SK-N-SH (cell line): ENCODE data around the gene ADD1. TPM values are rescaled to one million over a fixed set of nuclear protein-coding genes. Genes with fewer than 3 reads are reported as not detected.

Source experiments
- CTCF ChIA-PET: fragments of 300-600, 350-600 bp; formaldehyde crosslinking; extraction: SDS; loops from one replicate; lab custom pipeline; 2021; lab: Yijun Ruan, JAX
- POLR2A ChIA-PET: fragments of 350-600 bp; sonication (Branson Sonifier 250); formaldehyde crosslinking; extraction: SDS; loops from one replicate; lab custom pipeline; 2020; ENCODE audit warnings: antibody characterized with exemption, inconsistent platforms; lab: Yijun Ruan, JAX
- DNase-seq: peaks from one replicate; pipeline ENCODE4 v3.0.0; 2012
- H2AFZ ChIP-seq: fragments of 200-600 bp; sonication (generic); 2 replicates; pipeline ENCODE4 v1.8.1; 2016; ENCODE audit warnings: antibody characterized with exemption, mild to moderate bottlenecking, low read depth
- H3F3A ChIP-seq: fragments of 200-600 bp; sonication (generic); replicated peaks from 2 replicates; pipeline ENCODE3; 2016; ENCODE audit warnings: antibody characterized with exemption, mild to moderate bottlenecking; ENCODE audit not compliant: insufficient read depth
- H3K27ac ChIP-seq, 2 experiments: fragments of 200-500 bp in 1 of 2; fragments of 200-600 bp in 1 of 2; sonication (Bioruptor generic) in 1 of 2; sonication (generic), shearing (Covaris generic) in 1 of 2; 2 replicates each; pipeline versions ENCODE4 v1.5.1 to v1.6.1; 2014 to 2016; ENCODE audit warnings: low read depth in 2 of 2, inconsistent platforms in 1 of 2, low read length in 1 of 2, mild to moderate bottlenecking in 1 of 2, mixed read lengths in 1 of 2
- H3K27me3 ChIP-seq: fragments of 200-600 bp; sonication (generic), shearing (Covaris generic); 2 replicates; pipeline ENCODE4 v1.6.1; 2016; ENCODE audit warnings: mixed run types; ENCODE audit not compliant: insufficient read depth
- H3K36me3 ChIP-seq, 2 experiments: fragments of 200-500 bp in 1 of 2; fragments of 200-600 bp in 1 of 2; sonication (Bioruptor generic) in 1 of 2; sonication (generic) in 1 of 2; replicated peaks in 1 of 2; 2 replicates each; pipeline versions ENCODE3 to v1.5.1; 2014 to 2016; ENCODE audit warnings: low read length in 1 of 2, mild to moderate bottlenecking in 1 of 2; ENCODE audit not compliant: insufficient read depth in 2 of 2, control insufficient read depth in 1 of 2
- H3K4me1 ChIP-seq, 2 experiments: fragments of 200-500 bp in 1 of 2; fragments of 200-600 bp in 1 of 2; sonication (Bioruptor generic) in 1 of 2; sonication (generic), shearing (Covaris generic) in 1 of 2; 2 replicates each; pipeline versions ENCODE4 v1.5.1 to v1.6.1; 2014 to 2016; ENCODE audit warnings: low read depth in 1 of 2, low read length in 1 of 2, mixed run types in 1 of 2; ENCODE audit not compliant: insufficient read depth in 2 of 2, control insufficient read depth in 1 of 2
- H3K4me2 ChIP-seq: fragments of 200-600 bp; sonication (generic), shearing (Covaris generic); 2 replicates; pipeline ENCODE4 v1.6.1; 2017; ENCODE audit warnings: mixed run types
- H3K4me3 ChIP-seq, 2 experiments: fragments of 200-500 bp in 1 of 2; fragments of 200-600 bp in 1 of 2; sonication (Bioruptor generic) in 1 of 2; sonication (generic), shearing (Covaris generic) in 1 of 2; 2 replicates each; pipeline versions ENCODE4 v1.5.1 to v1.8.1; 2014 to 2016; ENCODE audit warnings: low read depth in 2 of 2, inconsistent platforms in 1 of 2, low read length in 1 of 2, mild to moderate bottlenecking in 1 of 2, mixed read lengths in 1 of 2, moderate library complexity in 1 of 2
- H3K79me2 ChIP-seq: fragments of 200-600 bp; sonication (generic); 2 replicates; pipeline ENCODE4 v1.8.1; 2017; ENCODE audit warnings: mild to moderate bottlenecking; ENCODE audit not compliant: insufficient read depth
- H3K9ac ChIP-seq: fragments of 200-600 bp; sonication (generic); 2 replicates; pipeline ENCODE4 v1.6.1; 2017; ENCODE audit warnings: mixed run types
- H3K9me2 ChIP-seq: fragments of 200-600 bp; sonication (generic); 2 replicates; pipeline ENCODE4 v1.6.1; 2017; ENCODE audit warnings: mixed run types
- H3K9me3 ChIP-seq: fragments of 200-600 bp; sonication (generic); 2 replicates; pipeline ENCODE4 v1.6.1; 2017; ENCODE audit warnings: mixed run types, mild to moderate bottlenecking, moderate library complexity
- H4K20me1 ChIP-seq: fragments of 200-600 bp; sonication (generic); 2 replicates; pipeline ENCODE4 v1.6.1; 2017; ENCODE audit warnings: mild to moderate bottlenecking, mixed run types; ENCODE audit not compliant: insufficient read depth
- CHD2 ChIP-seq: fragments of 150-350 bp; IDR thresholded peaks from 2 replicates; pipeline ENCODE4 v1.6.1; 2018; ENCODE audit warnings: low read length; ENCODE audit not compliant: partially characterized antibody
- ELF1 ChIP-seq: IDR thresholded peaks from 2 replicates; pipeline ENCODE4 v1.4.0; 2012
- EP300 ChIP-seq, 2 experiments: IDR thresholded peaks; 2 replicates each; pipeline versions ENCODE4 v1.4.0 to v1.6.1; 2012; ENCODE audit warnings: borderline replicate concordance in 1 of 2, low read depth in 1 of 2, low read length in 1 of 2
- EZH2phosphoT487 ChIP-seq: fragments of 200-600 bp; sonication (generic); IDR thresholded peaks from 2 replicates; pipeline ENCODE4 v1.6.1; 2017; ENCODE audit warnings: low read depth, mixed run types, mild to moderate bottlenecking, antibody characterized with exemption, moderate library complexity, borderline replicate concordance
- FOSL2 ChIP-seq: IDR thresholded peaks from 2 replicates; pipeline ENCODE4 v1.4.0; 2012; ENCODE audit warnings: low read depth, mild to moderate bottlenecking, moderate library complexity, borderline replicate concordance
- FOXJ3 ChIP-seq: sonication (generic); formaldehyde crosslinking; IDR thresholded peaks from 2 replicates; pipeline ENCODE4 v1.5.1; 2020; ENCODE audit warnings: mild to moderate bottlenecking, missing genetic modification reagents
- GATA2 ChIP-seq: sonication (generic); formaldehyde crosslinking; IDR thresholded peaks from 2 replicates; pipeline ENCODE4 v1.5.0; 2020; ENCODE audit warnings: mild to moderate bottlenecking, missing genetic modification reagents
- MEF2A ChIP-seq: IDR thresholded peaks from 2 replicates; pipeline ENCODE4 v1.4.0; 2012; ENCODE audit warnings: low read depth, borderline replicate concordance
- MXI1 ChIP-seq: IDR thresholded peaks from 2 replicates; pipeline ENCODE4 v1.6.1; 2012; ENCODE audit warnings: mild to moderate bottlenecking, low read depth, low read length, improper control_type of control experiment
- NFIC ChIP-seq: IDR thresholded peaks from 2 replicates; pipeline ENCODE4 v1.4.0; 2012; ENCODE audit warnings: borderline replicate concordance
- NRF1 ChIP-seq: IDR thresholded peaks from 2 replicates; pipeline ENCODE4 v1.6.1; 2012; ENCODE audit warnings: low read depth, mild to moderate bottlenecking, low read length
- POLR2AphosphoS5 ChIP-seq: IDR thresholded peaks from 2 replicates; pipeline ENCODE4 v1.6.1; 2012; ENCODE audit warnings: low read depth, low read length
- RCOR1 ChIP-seq: fragments of 150-350 bp; IDR thresholded peaks from 2 replicates; pipeline ENCODE4 v1.6.1; 2017; ENCODE audit warnings: antibody characterized with exemption, low read length
- REST ChIP-seq: IDR thresholded peaks from 2 replicates; pipeline ENCODE4 v1.6.1; 2012; ENCODE audit warnings: mild to moderate bottlenecking, low read depth, low read length, moderate library complexity
- RFX5 ChIP-seq: IDR thresholded peaks from 2 replicates; pipeline ENCODE4 v1.6.1; 2012; ENCODE audit warnings: mild to moderate bottlenecking, improper control_type of control experiment, low read length
- SIN3A ChIP-seq: IDR thresholded peaks from 2 replicates; pipeline ENCODE4 v1.6.1; 2012; ENCODE audit warnings: low read depth, mild to moderate bottlenecking, low read length, moderate library complexity, borderline replicate concordance
- SMC3 ChIP-seq: IDR thresholded peaks from 2 replicates; pipeline ENCODE4 v1.6.1; 2012; ENCODE audit warnings: low read depth, low read length, improper control_type of control experiment
- YY1 ChIP-seq: IDR thresholded peaks from 2 replicates; pipeline ENCODE4 v1.4.0; 2012; ENCODE audit warnings: low read depth, mild to moderate bottlenecking
- WGBS: methylation state at CpG from one replicate; pipeline ENCODE4 v1.1.6; 2017; ENCODE audit warnings: low lambda C conversion rate; 5-methylcytosine and 5-hydroxymethylcytosine counted together
- polyA plus RNA-seq, 3 experiments: library from polyadenylated mRNA; depleted of rRNA; stranded (reverse); fragments of >200 nt; gene quantifications; 2 replicates each; pipeline ENCODE4 v1.2.3, GENCODE V29; 2012
- TF ChIP-seq, protein P1 (sequence below): IDR thresholded peaks from 2 replicates; pipeline ENCODE4 v1.4.0; 2012; ENCODE audit warnings: low read depth, borderline replicate concordance

ADD1 gene
- polyA plus RNA-seq, 1 of the 3 experiments (the other 2 are of a cell fraction): 155 TPM

DNA sequence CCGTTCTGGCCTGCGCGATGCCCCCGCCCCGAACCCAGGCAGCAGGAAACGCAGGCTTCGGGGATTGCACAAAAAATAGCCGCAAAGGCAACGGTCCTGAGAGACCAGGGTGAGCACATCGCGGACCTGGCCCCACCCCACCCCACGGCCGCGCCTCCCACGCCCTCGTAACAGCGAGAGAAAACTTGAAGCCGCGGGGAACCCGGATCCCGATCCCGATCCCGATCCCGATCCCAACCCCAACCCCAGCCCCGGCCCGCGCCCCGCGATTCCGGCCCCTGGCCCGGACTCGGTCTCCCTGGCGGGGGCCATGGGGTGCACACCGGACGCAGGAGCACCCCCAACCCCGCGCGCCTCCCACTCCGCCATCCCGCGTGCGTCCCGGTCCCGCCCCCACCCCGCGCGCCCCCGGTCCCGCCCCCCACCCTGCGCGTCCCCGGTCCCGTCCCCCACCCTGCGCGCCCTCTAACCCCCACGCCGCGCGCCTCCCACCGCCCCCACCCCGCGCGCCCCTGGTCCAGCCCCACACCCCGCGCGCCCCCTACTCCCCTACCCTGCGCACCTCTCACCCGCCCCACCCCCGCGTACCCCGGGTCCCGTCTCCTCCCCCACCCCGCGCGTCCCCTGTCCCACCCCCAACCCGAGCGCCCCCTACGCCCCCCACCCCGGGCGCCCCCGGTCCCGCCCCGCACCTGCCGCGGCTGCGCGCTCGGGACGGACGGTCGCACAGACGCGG is 90.6 kb downstream of the ADD1 start:
- Histone ChIP-seq H3K4me1 (peaks cover 20 to 43% of the 10 kb centered on the region in 2 experiments), H3K9ac (peak overlapping the region; percentile 65), H2AFZ (peak overlapping the region; percentile 53; the same call in 1 of the 2 replicates), H3K27ac (peak overlapping the region; percentile 35 to 87; a peak in 3 of 4 replicates), H3K9me2 (no peaks in the 10 kb centered on the region), H4K20me1 (0 out of 2 replicates have a peak, but pooled peaks cover 19% of the 10 kb centered on the region), H3K36me3 (peaks cover 15 to 54% of the 10 kb centered on the region in 2 experiments), H3F3A (peaks cover 24% of the 10 kb centered on the region), H3K4me3 (peak overlapping the region; percentile 70 to 98), H3K4me2 (peak overlapping the region; percentile 99), H3K9me3 (no peaks in the 10 kb centered on the region), H3K27me3 (no peaks in the 10 kb centered on the region), H3K79me2 (peaks cover 48% of the 10 kb centered on the region)
- TF ChIP-seq NRF1 (peak; percentile 48), MXI1 (peak; percentile 47; the same call in 1 of the 2 replicates), ELF1 (no peak)
- 2% methylated on average over 23 of the region's 93 CpGs for WGBS
- POLR2A ChIA-PET: interaction anchor here (0.7 to 1.6 kb wide), 4 partner anchors 48 to 170 kb away, joined by 3 to 4 read pairs (median 3); no protein-coding TSS in a partner anchor
- CTCF ChIA-PET: interaction anchor here (2.6 kb wide), 1 partner anchor 21 kb away, joined by 19 read pairs; no protein-coding TSS in a partner anchor
- no peak for DNase-seq

DNA sequence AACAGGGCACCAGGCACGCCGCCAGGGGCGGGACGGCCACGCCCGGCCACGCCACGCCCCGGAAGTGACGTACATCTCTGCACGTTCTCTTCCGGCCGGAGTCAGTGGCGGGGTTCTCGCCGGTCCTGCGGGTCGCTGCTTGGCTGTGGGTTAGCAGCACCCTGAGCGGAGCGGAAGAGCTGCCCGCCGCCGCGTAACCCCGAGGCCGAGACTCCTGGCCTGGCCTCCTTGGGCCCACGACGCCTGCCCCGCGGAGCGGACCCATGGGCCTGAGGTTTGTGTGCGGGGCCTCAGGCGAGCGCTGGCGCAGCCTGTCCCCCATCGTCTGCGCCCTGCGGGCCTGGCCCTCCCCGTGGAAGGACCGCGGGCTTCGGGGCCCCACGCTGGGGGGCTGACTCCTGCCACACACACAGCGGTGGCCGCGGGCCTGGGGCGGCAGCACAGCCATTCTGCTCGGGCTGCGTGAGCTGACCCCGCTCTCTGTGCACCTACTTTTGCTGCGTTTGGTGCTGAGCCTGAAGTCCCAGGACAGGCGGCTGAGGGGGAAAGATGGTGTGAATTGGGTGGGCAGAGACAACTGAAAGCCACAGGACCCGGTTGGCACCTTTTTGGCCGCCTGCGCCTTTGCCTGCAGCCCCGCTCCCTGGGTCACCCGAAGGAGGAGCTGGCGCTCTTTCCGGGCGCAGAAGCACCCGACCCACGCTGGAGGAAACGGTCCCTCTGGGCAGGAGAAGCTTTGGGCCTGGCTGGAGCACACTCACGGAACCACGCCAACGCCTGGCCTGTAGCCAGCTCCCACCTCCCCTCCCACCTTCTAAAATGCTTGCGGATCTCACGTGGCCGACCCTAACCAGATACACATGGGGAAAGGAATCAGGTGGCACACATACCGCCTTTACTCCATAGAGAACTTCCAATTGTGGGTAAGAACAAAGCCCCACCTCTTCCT is 91.4 kb downstream of the ADD1 start:
- Histone ChIP-seq H3K79me2 (peaks cover 48% of the 10 kb centered on the region), H3K9ac (peak overlapping the region; percentile 94), H3K9me2 (no peaks in the 10 kb centered on the region), H3K9me3 (no peaks in the 10 kb centered on the region), H3K36me3 (peaks cover 22 to 54% of the 10 kb centered on the region in 2 experiments), H3K27ac (peak overlapping the region; percentile 74 to 85), H2AFZ (peak overlapping the region; percentile 59; the same call in 1 of the 2 replicates), H3K4me1 (peaks cover 20 to 43% of the 10 kb centered on the region in 2 experiments), H4K20me1 (0 out of 2 replicates have a peak, but pooled peaks cover 19% of the 10 kb centered on the region), H3K27me3 (no peaks in the 10 kb centered on the region), H3K4me2 (peak overlapping the region; percentile 99), H3K4me3 (peak overlapping the region; percentile 98 to 99), H3F3A (peaks cover 19% of the 10 kb centered on the region)
- peak; percentile 96 for DNase-seq
- 1% methylated on average over 30 of the region's 70 CpGs for WGBS
- CTCF ChIA-PET: interaction anchor here (0.7 to 2.6 kb wide), 8 partner anchors 13 to 179 kb away, joined by 3 to 19 read pairs (median 4); partner anchors contain the start of genes ADD1, GRK4 and NOP14
- POLR2A ChIA-PET: interaction anchor here (0.7 to 1.6 kb wide), 7 partner anchors 12 to 178 kb away, joined by 3 to 4 read pairs (median 3); partner anchors contain the start of gene TNIP2
- TF ChIP-seq NFIC (peak; percentile 34), EZH2phosphoT487 (no peak), EP300 (IDR thresholded peaks at IDR 0.05; ENCODE audit: borderline replicate concordance in 1 of 2, low read depth in 1 of 2, low read length in 1 of 2) (no peak), YY1 (no peak), SMC3 (no peak), FOSL2 (no peak), REST (no peak), CHD2 (peak; percentile 38), RFX5 (no peak), RCOR1 (no peak), POLR2AphosphoS5 (peak; percentile 88), MEF2A (no peak), SIN3A (no peak; the same call in 1 of the 2 replicates), GATA2 (CRISPR knock-in tag) (no peak), FOXJ3 (no peak)
- TF ChIP-seq, protein P1, sequence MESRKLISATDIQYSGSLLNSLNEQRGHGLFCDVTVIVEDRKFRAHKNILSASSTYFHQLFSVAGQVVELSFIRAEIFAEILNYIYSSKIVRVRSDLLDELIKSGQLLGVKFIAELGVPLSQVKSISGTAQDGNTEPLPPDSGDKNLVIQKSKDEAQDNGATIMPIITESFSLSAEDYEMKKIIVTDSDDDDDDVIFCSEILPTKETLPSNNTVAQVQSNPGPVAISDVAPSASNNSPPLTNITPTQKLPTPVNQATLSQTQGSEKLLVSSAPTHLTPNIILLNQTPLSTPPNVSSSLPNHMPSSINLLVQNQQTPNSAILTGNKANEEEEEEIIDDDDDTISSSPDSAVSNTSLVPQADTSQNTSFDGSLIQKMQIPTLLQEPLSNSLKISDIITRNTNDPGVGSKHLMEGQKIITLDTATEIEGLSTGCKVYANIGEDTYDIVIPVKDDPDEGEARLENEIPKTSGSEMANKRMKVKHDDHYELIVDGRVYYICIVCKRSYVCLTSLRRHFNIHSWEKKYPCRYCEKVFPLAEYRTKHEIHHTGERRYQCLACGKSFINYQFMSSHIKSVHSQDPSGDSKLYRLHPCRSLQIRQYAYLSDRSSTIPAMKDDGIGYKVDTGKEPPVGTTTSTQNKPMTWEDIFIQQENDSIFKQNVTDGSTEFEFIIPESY: no peak
